HFFc6 (cell line): ENCODE data around the gene MAFB. TPM values are rescaled to one million over a fixed set of nuclear protein-coding genes. Genes with fewer than 3 reads are reported as not detected.

Source experiments
- DNase-seq: peaks from one replicate; pipeline ENCODE4 v3.0.0-alpha.2; 2018
- H3K27ac Mint-ChIP-seq: 2 replicates; pipeline ENCODE4 v1.8.0; 2020; ENCODE audit warnings: mild to moderate bottlenecking, mixed read lengths
- H3K27me3 Mint-ChIP-seq: 2 replicates; pipeline ENCODE4 v1.8.0; 2021; ENCODE audit warnings: mild to moderate bottlenecking, moderate library complexity, mixed read lengths; ENCODE audit not compliant: insufficient read depth
- H3K36me3 Mint-ChIP-seq: 2 replicates; pipeline ENCODE4 v1.8.0; 2021; ENCODE audit warnings: low read depth, mixed read lengths
- H3K4me1 Mint-ChIP-seq: 2 replicates; pipeline ENCODE4 v1.8.0; 2020; ENCODE audit warnings: low read depth, mixed read lengths
- H3K4me3 Mint-ChIP-seq: 2 replicates; pipeline ENCODE4 v1.8.0; 2020; ENCODE audit warnings: mild to moderate bottlenecking, moderate library complexity, mixed read lengths
- H3K9me3 Mint-ChIP-seq: 2 replicates; pipeline ENCODE4 v1.8.0; 2020; ENCODE audit warnings: mild to moderate bottlenecking, mixed read lengths
- total RNA-seq, 6 experiments: library from RNA; stranded (reverse); fragmentation: NEBNext Ultra II Directional; extraction: Animal tissue kit (Norgen Biotek cat#: 25700); gene quantifications; 2 replicates in 1 of 6; 3 replicates in 5 of 6; pipeline ENCODE4 v1.2.3, GENCODE V29; 2021
- TF ChIP-seq, protein P1 (sequence below): fragments of 200-600 bp; sonication (generic); IDR thresholded peaks from 2 replicates; pipeline ENCODE4 v1.5.0; 2021; ENCODE audit warnings: antibody characterized with exemption, mild to moderate bottlenecking

The MAFB gene
- total RNA-seq, 6 experiments from 2014 or later, result 0.05 TPM; not detected in 5

DNA sequence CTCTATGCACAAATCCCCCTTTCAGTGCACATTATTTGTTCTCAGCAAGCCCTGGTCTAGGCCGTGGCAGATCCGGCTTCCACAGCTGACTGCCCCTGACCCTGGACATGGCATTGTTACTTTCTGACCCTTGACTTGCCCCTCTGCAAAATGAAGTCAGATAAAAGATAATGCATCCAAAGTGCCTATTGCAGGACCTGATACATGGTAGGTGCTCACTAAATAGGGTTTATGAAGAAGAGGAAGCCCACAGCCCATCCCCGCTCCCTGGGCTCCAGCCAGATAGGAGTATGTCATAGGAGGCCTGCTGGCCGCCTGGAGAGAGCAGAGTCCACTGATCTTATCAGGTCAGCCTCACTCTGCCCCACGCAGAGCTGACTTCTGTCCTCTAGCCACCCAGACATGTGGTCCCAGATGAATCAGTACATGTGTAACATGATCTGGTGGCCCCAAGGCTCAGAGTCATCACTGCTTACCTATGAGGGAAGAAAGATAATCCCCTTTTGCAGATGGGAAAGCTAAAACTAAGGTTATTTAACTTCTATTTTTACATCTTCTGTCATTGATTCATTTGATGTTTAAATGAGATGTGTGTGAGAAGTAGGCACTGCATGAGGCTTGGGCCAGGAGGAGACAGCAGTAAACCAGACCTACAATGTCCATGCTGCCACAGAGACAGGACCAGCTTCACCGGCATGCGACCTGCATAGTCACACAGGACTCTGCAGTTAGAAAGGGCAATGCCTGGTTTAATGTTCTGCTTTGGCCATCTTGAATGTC is 20.4 kb downstream of the MAFB start:
- TF ChIP-seq, protein P1, sequence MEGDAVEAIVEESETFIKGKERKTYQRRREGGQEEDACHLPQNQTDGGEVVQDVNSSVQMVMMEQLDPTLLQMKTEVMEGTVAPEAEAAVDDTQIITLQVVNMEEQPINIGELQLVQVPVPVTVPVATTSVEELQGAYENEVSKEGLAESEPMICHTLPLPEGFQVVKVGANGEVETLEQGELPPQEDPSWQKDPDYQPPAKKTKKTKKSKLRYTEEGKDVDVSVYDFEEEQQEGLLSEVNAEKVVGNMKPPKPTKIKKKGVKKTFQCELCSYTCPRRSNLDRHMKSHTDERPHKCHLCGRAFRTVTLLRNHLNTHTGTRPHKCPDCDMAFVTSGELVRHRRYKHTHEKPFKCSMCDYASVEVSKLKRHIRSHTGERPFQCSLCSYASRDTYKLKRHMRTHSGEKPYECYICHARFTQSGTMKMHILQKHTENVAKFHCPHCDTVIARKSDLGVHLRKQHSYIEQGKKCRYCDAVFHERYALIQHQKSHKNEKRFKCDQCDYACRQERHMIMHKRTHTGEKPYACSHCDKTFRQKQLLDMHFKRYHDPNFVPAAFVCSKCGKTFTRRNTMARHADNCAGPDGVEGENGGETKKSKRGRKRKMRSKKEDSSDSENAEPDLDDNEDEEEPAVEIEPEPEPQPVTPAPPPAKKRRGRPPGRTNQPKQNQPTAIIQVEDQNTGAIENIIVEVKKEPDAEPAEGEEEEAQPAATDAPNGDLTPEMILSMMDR, result no peak
- H3K27ac Mint-ChIP-seq, result no peak overlapping the region
- H3K4me3 Mint-ChIP-seq, result no peak overlapping the region
- H3K4me1 Mint-ChIP-seq, result no peaks in the 10 kb centered on the region
- H3K9me3 Mint-ChIP-seq, result no peaks in the 10 kb centered on the region
- no peak for DNase-seq
- H3K27me3 Mint-ChIP-seq, result peaks cover under 1% of the 10 kb centered on the region
- H3K36me3 Mint-ChIP-seq, result no peaks in the 10 kb centered on the region

DNA sequence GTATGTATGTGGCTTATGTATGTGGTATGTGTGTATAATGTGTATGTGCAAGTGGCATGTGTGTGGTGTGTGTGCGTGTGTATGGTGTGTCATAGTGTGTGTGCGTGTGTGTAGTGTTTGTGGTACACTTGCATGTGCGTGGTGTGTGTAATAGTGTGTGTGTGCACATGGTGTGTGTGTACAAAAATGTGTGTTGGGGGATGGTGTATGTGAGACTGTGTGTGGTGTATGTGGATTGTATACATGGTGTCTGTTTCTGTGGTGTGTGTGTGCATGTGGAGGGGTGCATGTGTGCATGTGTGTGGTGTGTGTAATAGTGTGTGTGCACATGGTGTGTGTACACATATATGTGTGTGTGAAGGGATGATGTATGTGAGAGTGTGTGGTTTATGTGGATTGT is 21.5 kb downstream of the MAFB start:
- no peak for DNase-seq
- Mint-ChIP-seq H3K36me3 (no peaks in the 10 kb centered on the region), H3K9me3 (no peaks in the 10 kb centered on the region), H3K4me1 (no peaks in the 10 kb centered on the region), H3K4me3 (no peak overlapping the region), H3K27ac (no peak overlapping the region), H3K27me3 (peaks cover 5% of the 10 kb centered on the region)
- TF ChIP-seq, protein P1, result no peak

DNA sequence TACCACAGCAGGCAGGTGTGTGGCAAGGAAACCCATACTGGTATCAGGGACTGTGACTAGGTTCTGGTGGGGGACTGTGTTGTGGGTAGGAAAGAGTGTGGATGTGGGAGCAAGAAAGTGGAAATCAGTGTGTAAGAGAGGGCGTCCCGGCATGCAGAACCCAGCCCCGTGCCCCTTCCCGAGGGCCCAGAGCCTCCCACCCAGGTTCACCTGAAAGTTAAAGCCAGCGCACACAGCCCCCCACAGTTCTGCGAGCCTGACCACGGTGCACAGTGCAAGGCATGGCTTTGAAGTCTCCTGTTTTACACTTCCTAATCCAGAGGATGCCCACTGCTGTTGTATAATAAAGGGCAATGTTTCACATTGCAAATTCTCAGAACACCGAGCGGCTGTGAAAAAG is 22.7 kb downstream of the MAFB start:
- TF ChIP-seq, protein P1, result no peak
- no peak overlapping the region for H3K4me3 Mint-ChIP-seq
- no peaks in the 10 kb centered on the region for H3K9me3 Mint-ChIP-seq
- H3K27me3 Mint-ChIP-seq, result peaks cover 5% of the 10 kb centered on the region
- DNase-seq, result no peak
- H3K4me1 Mint-ChIP-seq, result no peaks in the 10 kb centered on the region
- H3K27ac Mint-ChIP-seq, result no peak overlapping the region
- no peaks in the 10 kb centered on the region for H3K36me3 Mint-ChIP-seq

GRCh38 chr20:40664891-40665290 is 24.1 kb downstream of the MAFB start:
- Mint-ChIP-seq H3K4me3 (no peak overlapping the region), H3K9me3 (no peaks in the 10 kb centered on the region), H3K36me3 (no peaks in the 10 kb centered on the region), H3K27me3 (peaks cover 5% of the 10 kb centered on the region), H3K4me1 (no peaks in the 10 kb centered on the region), H3K27ac (no peak overlapping the region)
- DNase-seq, result no peak
- TF ChIP-seq, protein P1, result no peak

DNA sequence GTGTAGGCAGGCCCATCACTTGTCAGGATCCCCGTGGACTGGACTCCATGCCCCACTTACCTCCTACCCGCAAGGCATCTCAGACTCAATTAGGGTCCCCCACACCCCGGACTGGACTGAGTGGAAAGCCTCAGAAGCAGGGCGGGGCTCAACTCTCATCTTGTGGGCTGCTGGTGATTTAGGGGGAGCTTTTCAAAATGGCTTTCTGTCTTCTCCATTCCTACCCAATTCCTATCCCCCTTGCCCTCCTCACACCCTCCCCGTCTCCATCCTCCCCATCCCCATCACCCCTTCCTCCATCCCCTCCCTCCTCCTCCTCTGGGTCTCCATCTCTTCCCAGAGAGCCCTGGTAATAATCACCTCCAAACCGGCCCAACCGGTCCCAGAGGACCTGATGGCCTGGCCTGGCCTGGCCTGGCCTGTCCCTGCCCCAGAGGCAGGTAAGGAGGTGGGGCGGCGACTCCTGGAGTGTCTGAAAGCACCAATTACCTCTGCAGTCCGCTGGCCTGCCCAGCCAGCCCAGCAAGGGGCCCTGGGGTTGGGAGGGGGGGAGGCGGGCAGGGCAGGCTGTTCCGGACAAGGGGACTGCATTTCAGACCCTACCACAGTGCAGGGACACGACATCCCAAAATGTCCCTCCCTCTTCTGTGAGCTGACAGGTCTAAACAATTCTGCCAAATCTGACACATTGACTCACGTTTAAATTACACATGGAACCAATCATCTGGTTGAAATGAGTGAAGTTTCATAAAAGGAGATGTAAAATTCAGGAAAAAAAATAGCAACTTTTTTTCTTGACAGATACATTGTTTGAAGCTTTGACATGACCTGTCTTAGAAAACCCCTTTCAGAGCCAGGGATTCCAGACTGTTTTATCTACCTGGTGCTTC is 24.8 kb downstream of the MAFB start:
- Mint-ChIP-seq H3K27ac (no peak overlapping the region), H3K4me1 (no peaks in the 10 kb centered on the region), H3K36me3 (no peaks in the 10 kb centered on the region), H3K9me3 (no peaks in the 10 kb centered on the region), H3K27me3 (peaks cover 5% of the 10 kb centered on the region), H3K4me3 (no peak overlapping the region)
- DNase-seq, result no peak
- TF ChIP-seq, protein P1, result no peak
